HG03060 (cell line): ENCODE measurements around the gene MPEG1.

Experiments used
- ATAC-seq: cut with Tn5 transposase; IDR thresholded peaks from one replicate; pipeline ENCODE4 v1.9.1; 2021; ENCODE audit warnings: low read depth, moderate number of reproducible peaks; ENCODE audit not compliant: unreplicated experiment

The MPEG1 gene

GRCh38 chr11:59191890-59192289 is 20.8 kb downstream of the MPEG1 start:
- no peak for ATAC-seq

- no peak for ATAC-seq
These were observed 21.6 kb downstream of the MPEG1 start for GRCh38 chr11:59191095-59191494.

- ATAC-seq = no peak
These were observed 22.7 kb downstream of the MPEG1 start for GRCh38 chr11:59189986-59190385.

GRCh38 chr11:59188954-59189353 is 23.8 kb downstream of the MPEG1 start:
- ATAC-seq = no peak

- no peak for ATAC-seq
These were observed 25.1 kb downstream of the MPEG1 start for GRCh38 chr11:59187587-59187986.

GRCh38 chr11:59187035-59187434 is 25.7 kb downstream of the MPEG1 start:
- ATAC-seq = no peak

- no peak for ATAC-seq
These were observed 26.6 kb downstream of the MPEG1 start for GRCh38 chr11:59186130-59186594.

GRCh38 chr11:59185386-59185945 is 27.3 kb downstream of the MPEG1 start:
- ATAC-seq = no peak

- ATAC-seq = no peak
These were observed 27.9 kb downstream of the MPEG1 start for GRCh38 chr11:59184691-59185339.

- ATAC-seq = no peak
These were observed 29.0 kb downstream of the MPEG1 start for GRCh38 chr11:59183771-59184170.

- no peak for ATAC-seq
These were observed 30.1 kb downstream of the MPEG1 start for GRCh38 chr11:59182457-59183151.

- ATAC-seq = no peak
These were observed 30.8 kb downstream of the MPEG1 start for GRCh38 chr11:59181746-59182456.

- no peak for ATAC-seq
These were observed 31.8 kb downstream of the MPEG1 start for GRCh38 chr11:59180907-59181306.

- no peak for ATAC-seq
These were observed 32.5 kb downstream of the MPEG1 start for GRCh38 chr11:59180168-59180776.

- no peak for ATAC-seq
These were observed 33.6 kb downstream of the MPEG1 start for GRCh38 chr11:59179121-59179520.

GRCh38 chr11:59178402-59178801 is 34.3 kb downstream of the MPEG1 start:
- ATAC-seq = no peak

GRCh38 chr11:59176330-59176729 is 36.4 kb downstream of the MPEG1 start:
- ATAC-seq = no peak

GRCh38 chr11:59175091-59175501 is 37.6 kb downstream of the MPEG1 start:
- ATAC-seq = no peak

GRCh38 chr11:59174664-59175033 is 38.1 kb downstream of the MPEG1 start:
- no peak for ATAC-seq

GRCh38 chr11:59173964-59174663 is 38.6 kb downstream of the MPEG1 start:
- ATAC-seq = no peak
